ENCODE measurements around the gene EPN2.
A peak's percentile ranks its signal among the peaks of the same experiment; 100 is the strongest.

EPN2 gene

GRCh38 chr17:19242323-19242722 is 5.2 kb downstream of the EPN2 start:
- no peak for DNase-seq

GRCh38 chr17:19242926-19243325 is 5.8 kb downstream of the EPN2 start:
- no peak for DNase-seq

- no peak for DNase-seq
Measured at GRCh38 chr17:19243838-19244237, 6.7 kb downstream of the EPN2 start.

GRCh38 chr17:19244357-19244756 is 7.2 kb downstream of the EPN2 start:
- DNase-seq = no peak

GRCh38 chr17:19244781-19245180 is 7.6 kb downstream of the EPN2 start:
- no peak for DNase-seq

GRCh38 chr17:19247473-19247872 is 10.3 kb downstream of the EPN2 start:
- DNase-seq = no peak

- no peak for DNase-seq
Measured at GRCh38 chr17:19248151-19248927, 11.2 kb downstream of the EPN2 start.

- no peak for DNase-seq
Measured at GRCh38 chr17:19248928-19249574, 11.9 kb downstream of the EPN2 start.

- DNase-seq = peak; percentile 69
Measured at GRCh38 chr17:19249681-19250080, 12.5 kb downstream of the EPN2 start.

- no peak for DNase-seq
Measured at GRCh38 chr17:19250421-19251173, 13.4 kb downstream of the EPN2 start.

- no peak for DNase-seq
Measured at GRCh38 chr17:19253112-19253511, 15.9 kb downstream of the EPN2 start.

GRCh38 chr17:19254651-19255050 is 17.5 kb downstream of the EPN2 start:
- no peak for DNase-seq

- no peak for DNase-seq
Measured at GRCh38 chr17:19255279-19255678, 18.1 kb downstream of the EPN2 start.

GRCh38 chr17:19258371-19258770 is 21.2 kb downstream of the EPN2 start:
- no peak for DNase-seq

GRCh38 chr17:19260958-19261357 is 23.8 kb downstream of the EPN2 start:
- no peak for DNase-seq

GRCh38 chr17:19261426-19261825 is 24.3 kb downstream of the EPN2 start:
- no peak for DNase-seq

GRCh38 chr17:19262650-19263631 is 25.8 kb downstream of the EPN2 start:
- no peak for DNase-seq

GRCh38 chr17:19263641-19264051 is 26.5 kb downstream of the EPN2 start:
- DNase-seq = no peak

- DNase-seq = no peak
Measured at GRCh38 chr17:19264268-19264667, 27.1 kb downstream of the EPN2 start.

GRCh38 chr17:19264681-19265080 is 27.5 kb downstream of the EPN2 start:
- no peak for DNase-seq

- no peak for DNase-seq
Measured at GRCh38 chr17:19265755-19266154, 28.6 kb downstream of the EPN2 start.

GRCh38 chr17:19268611-19269010 is 31.4 kb downstream of the EPN2 start:
- no peak for DNase-seq

- DNase-seq = no peak
Measured at GRCh38 chr17:19269106-19269505, 31.9 kb downstream of the EPN2 start.

All from left hindlimb (tissue), 1 donor.